K562 (cell line): ENCODE results near the gene ADD3. TPM values are rescaled to one million over a fixed set of nuclear protein-coding genes. Genes with fewer than 3 reads are reported as not detected.

ENCODE experiments used
- ATAC-seq: fragments of 200-7000 bp; cut with Tn5 transposase; 3 replicates; pipeline ENCODE4 v1.9.1; 2020; ENCODE audit warnings: moderate library complexity
- BruUV-seq: library from RNA; stranded (reverse); fragments of 400-500 nt; replicated peaks from 2 replicates; lab custom pipeline; 2021; lab: Mats Ljungman, UMichigan
- CTCF ChIA-PET: fragments of 300-600 bp; formaldehyde crosslinking; extraction: SDS; loops from one replicate; lab custom pipeline; 2021; ENCODE audit warnings: low intra/inter-chr PET ratio; lab: Yijun Ruan, JAX
- POLR2A ChIA-PET: fragments of 300-600, 350-650 bp; sonication (Branson Sonifier 250); formaldehyde crosslinking; extraction: SDS; loops from one replicate; lab custom pipeline; 2021; ENCODE audit warnings: antibody characterized with exemption, inconsistent platforms; lab: Yijun Ruan, JAX
- DNase-seq, 4 experiments: peaks; one replicate each; pipeline versions ENCODE4 v3.0.0 to v3.0.0-alpha.2; 2011 to 2018; ENCODE audit warnings: low spot score in 3 of 4, mixed read lengths in 3 of 4; ENCODE audit errors: extremely low read depth in 1 of 4
- FAIRE-seq: peaks from 2 replicates; lab custom pipeline; 2011; peaks lifted over from hg19 to GRCh38; lab: Jason Lieb, UNC
- H2AFZ ChIP-seq: 2 replicates; pipeline ENCODE4 v1.6.0; 2011; ENCODE audit warnings: low read depth, low read length, control low read depth, inconsistent platforms
- H3K27ac ChIP-seq: fragments of 200-600 bp; 3 replicates; pipeline ENCODE4 v1.8.0; 2011; ENCODE audit warnings: low read depth, mild to moderate bottlenecking, control low read depth, inconsistent platforms, low read length, moderate library complexity, mixed read lengths; ENCODE audit errors: extremely low read depth
- H3K27me3 ChIP-seq, 2 experiments: fragments of 300-600 bp in 1 of 2; 2 replicates in 1 of 2; 3 replicates in 1 of 2; pipeline versions ENCODE4 v1.6.0 to v1.8.0; 2011; ENCODE audit warnings: inconsistent platforms in 2 of 2, low read length in 2 of 2, mild to moderate bottlenecking in 1 of 2, mixed read lengths in 1 of 2, moderate library complexity in 1 of 2; ENCODE audit not compliant: control insufficient read depth in 2 of 2, insufficient read depth in 2 of 2
- H3K36me3 ChIP-seq: fragments of 300-600 bp; 3 replicates; pipeline ENCODE4 v1.8.0; 2011; ENCODE audit warnings: mild to moderate bottlenecking, low read length, inconsistent platforms; ENCODE audit not compliant: control insufficient read depth, insufficient read depth
- H3K4me1 ChIP-seq, 2 experiments: fragments of 200-600 bp in 1 of 2; replicated peaks in 1 of 2; 2 replicates in 1 of 2; 3 replicates in 1 of 2; pipeline versions ENCODE4 v1.5.1 to v1.8.0; 2011; ENCODE audit warnings: inconsistent platforms in 2 of 2, low read length in 2 of 2, mild to moderate bottlenecking in 1 of 2, mixed read lengths in 1 of 2, moderate library complexity in 1 of 2; ENCODE audit not compliant: control insufficient read depth in 2 of 2, insufficient read depth in 2 of 2
- H3K4me2 ChIP-seq: 2 replicates; pipeline ENCODE4 v1.6.1; 2011; ENCODE audit warnings: low read length, control low read depth, inconsistent platforms, mixed read lengths; ENCODE audit not compliant: insufficient read depth
- H3K4me3 ChIP-seq: fragments of 200-600 bp; sonication (generic), shearing (Covaris generic); 2 replicates; pipeline ENCODE4 v1.5.1; 2016; ENCODE audit warnings: control low read depth, inconsistent platforms
- H3K79me2 ChIP-seq: fragments of 200-600 bp; 3 replicates; pipeline ENCODE4 v1.8.0; 2011; ENCODE audit warnings: low read length, inconsistent platforms; ENCODE audit not compliant: control insufficient read depth, insufficient read depth
- H3K9ac ChIP-seq, 2 experiments: 2 replicates each; pipeline versions ENCODE4 v1.6.0 to v1.6.1; 2011; ENCODE audit warnings: low read depth in 2 of 2, low read length in 2 of 2, control low read depth in 1 of 2, inconsistent platforms in 1 of 2, mild to moderate bottlenecking in 1 of 2, mixed read lengths in 1 of 2; ENCODE audit not compliant: insufficient read depth in 1 of 2
- H3K9me1 ChIP-seq: one replicate; pipeline ENCODE4 v1.6.0; 2011; ENCODE audit warnings: inconsistent platforms, mild to moderate bottlenecking, low read length, moderate library complexity; ENCODE audit not compliant: control insufficient read depth, insufficient read depth
- H3K9me3 ChIP-seq: replicated peaks from 2 replicates; pipeline ENCODE4 v1.5.1; 2011; ENCODE audit warnings: low read depth, low read length, inconsistent platforms; ENCODE audit not compliant: control insufficient read depth, insufficient read depth
- H4K20me1 ChIP-seq: replicated peaks from 2 replicates; pipeline ENCODE4 v1.6.1; 2011; ENCODE audit warnings: low read length, inconsistent platforms, mixed read lengths; ENCODE audit not compliant: control insufficient read depth, insufficient read depth
- HDAC6 ChIP-seq: IDR thresholded peaks from 2 replicates; pipeline ENCODE4 v1.6.1; 2012; ENCODE audit warnings: low read depth, mild to moderate bottlenecking, control low read depth, inconsistent platforms, low read length, moderate library complexity
- TCF7L2 ChIP-seq: fragments of 150-350 bp; IDR thresholded peaks from 2 replicates; pipeline ENCODE4 v1.6.1; 2016; ENCODE audit warnings: low read depth, mild to moderate bottlenecking, low read length, moderate library complexity
- ZNF143 ChIP-seq: sonication (generic); formaldehyde crosslinking; IDR thresholded peaks from 2 replicates; pipeline ENCODE4 v1.9.0; 2022; ENCODE audit warnings: mild to moderate bottlenecking, missing genetic modification reagents
- ZNF175 ChIP-seq: fragments of 200-800 bp; sonication (Bioruptor generic); IDR thresholded peaks from 2 replicates; pipeline ENCODE4 v1.6.1; 2016; ENCODE audit warnings: low read depth, mild to moderate bottlenecking, missing genetic modification characterization, missing compliant biosample characterization
- ZNF24 ChIP-seq: fragments of 450-650 bp; IDR thresholded peaks from 2 replicates; pipeline ENCODE4 v1.6.1; 2016
- ZNF586 ChIP-seq: fragments of 450-650 bp; formaldehyde crosslinking; conservative IDR thresholded peaks from 2 replicates; pipeline ENCODE4 v1.4.0; 2020; ENCODE audit warnings: mild to moderate bottlenecking, moderate library complexity
- WGBS: fragments of 100-300 bp; shearing (Covaris generic); methylation state at CpG from one replicate; pipeline ENCODE4 v1.1.6; 2016; ENCODE audit warnings: low coverage, mixed read lengths; ENCODE audit not compliant: insufficient coverage; ENCODE audit errors: missing lambda C conversion rate; 5-methylcytosine and 5-hydroxymethylcytosine counted together
- in situ Hi-C: fragments of 300-500 bp; cut with MboI; formaldehyde crosslinking; loops from 4 replicates; pipeline ENCODE4 v1.15.0; 2018; ENCODE audit warnings: inconsistent platforms, mixed read lengths
- intact Hi-C: fragments of 100-400 bp; cut with micrococcal nuclease; formaldehyde crosslinking; loops from 2 replicates; pipeline ENCODE4 v1.14.2; 2022
- polyA plus RNA-seq, 8 experiments: library from polyadenylated mRNA; depleted of rRNA in 4 of 8; stranded (reverse) in 5 of 8; unstranded in 3 of 8; fragments of >200 nt; fragmentation: Nextera tagmentation in 2 of 8; fragmentation: Illumina TruSeq in 1 of 8; extraction: Ambion mirVana in 2 of 8; extraction: Trizol in 1 of 8; gene quantifications; 2 replicates each; pipeline versions ENCODE4 v1.2.1 to v1.2.3, GENCODE V29; 2011 to 2014; ENCODE audit warnings: inconsistent platforms in 1 of 8, missing spikeins in 1 of 8
- total RNA-seq, 7 experiments: library from RNA; depleted of rRNA in 6 of 7; stranded (reverse); fragments of >200 nt in 6 of 7; fragmentation: Illumina TruSeq in 2 of 7; extraction: Trizol in 2 of 7; gene quantifications; 2 replicates each; pipeline versions ENCODE4 v1.2.1 to v1.2.3, GENCODE V29; 2011 to 2021; ENCODE audit warnings: low replicate concordance in 1 of 7
- TF ChIP-seq, protein P1 (sequence below): sonication (generic); formaldehyde crosslinking; IDR thresholded peaks from 2 replicates; pipeline ENCODE4 v1.8.0; 2022; ENCODE audit warnings: mild to moderate bottlenecking, missing genetic modification reagents, borderline replicate concordance
- TF ChIP-seq, protein P2 (sequence below): IDR thresholded peaks from 2 replicates; pipeline ENCODE4 v1.6.1; 2012; ENCODE audit warnings: low read depth, low read length, improper control_type of control experiment, borderline replicate concordance

The ADD3 gene
- total and polyA plus RNA-seq, 9 of the 15 experiments (the other 6 are each of a cell fraction or from before 2014, with no cell fraction given), result 13.2 to 125 (median 31.7) TPM

DNA sequence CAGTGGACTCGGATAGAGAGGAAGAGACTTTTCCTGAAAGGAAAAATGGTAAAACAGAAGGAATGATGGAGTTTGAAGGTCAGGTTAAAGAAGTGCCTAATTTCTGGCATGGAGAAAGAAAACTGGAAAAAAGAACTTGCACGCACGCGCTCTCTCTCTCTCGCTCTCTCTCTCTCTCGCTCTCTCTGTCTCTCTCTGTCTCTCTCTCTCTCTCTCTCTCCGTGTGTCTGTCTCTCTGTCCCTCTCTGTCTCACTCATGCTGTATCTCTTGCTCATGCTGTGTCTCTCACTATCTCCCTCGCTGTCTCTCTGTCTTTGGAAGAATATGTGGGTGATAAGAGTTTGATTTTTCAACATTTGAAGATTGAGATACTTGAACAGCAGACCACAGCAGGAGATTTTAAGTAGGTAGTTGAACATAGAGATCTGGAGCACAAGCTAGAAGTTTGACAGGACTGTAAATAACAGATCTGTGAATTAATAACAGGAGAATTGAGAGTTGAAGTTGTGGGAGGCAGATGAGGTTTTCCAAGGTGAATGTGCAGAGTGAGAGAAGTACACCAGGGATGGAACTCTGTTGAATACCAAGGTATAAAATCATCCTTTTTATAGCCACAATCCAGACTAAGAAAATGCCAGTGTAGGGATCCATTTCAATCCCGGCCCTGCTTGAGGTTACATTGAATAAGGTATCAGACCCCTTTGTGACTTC is 33.1 kb downstream of the ADD3 start:
- H3K9me3 ChIP-seq, result no peaks in the 10 kb centered on the region
- no peaks in the 10 kb centered on the region for H3K9me1 ChIP-seq
- no peaks in the 10 kb centered on the region for H3K4me1 ChIP-seq
- no peak overlapping the region for H3K27ac ChIP-seq
- 0 out of 4 replicates have a peak overlapping the region, but pooled peaks of 1 of the 2 experiments have one; percentile 8 for H3K9ac ChIP-seq
- no TSS peak for BruUV-seq
- intact Hi-C loops, result no loop called here
- POLR2A ChIA-PET, result no interaction called here
- no peak for TF ChIP-seq ZNF24
- no peak for TF ChIP-seq TCF7L2
- TF ChIP-seq HDAC6, result no peak
- TF ChIP-seq, protein P1, sequence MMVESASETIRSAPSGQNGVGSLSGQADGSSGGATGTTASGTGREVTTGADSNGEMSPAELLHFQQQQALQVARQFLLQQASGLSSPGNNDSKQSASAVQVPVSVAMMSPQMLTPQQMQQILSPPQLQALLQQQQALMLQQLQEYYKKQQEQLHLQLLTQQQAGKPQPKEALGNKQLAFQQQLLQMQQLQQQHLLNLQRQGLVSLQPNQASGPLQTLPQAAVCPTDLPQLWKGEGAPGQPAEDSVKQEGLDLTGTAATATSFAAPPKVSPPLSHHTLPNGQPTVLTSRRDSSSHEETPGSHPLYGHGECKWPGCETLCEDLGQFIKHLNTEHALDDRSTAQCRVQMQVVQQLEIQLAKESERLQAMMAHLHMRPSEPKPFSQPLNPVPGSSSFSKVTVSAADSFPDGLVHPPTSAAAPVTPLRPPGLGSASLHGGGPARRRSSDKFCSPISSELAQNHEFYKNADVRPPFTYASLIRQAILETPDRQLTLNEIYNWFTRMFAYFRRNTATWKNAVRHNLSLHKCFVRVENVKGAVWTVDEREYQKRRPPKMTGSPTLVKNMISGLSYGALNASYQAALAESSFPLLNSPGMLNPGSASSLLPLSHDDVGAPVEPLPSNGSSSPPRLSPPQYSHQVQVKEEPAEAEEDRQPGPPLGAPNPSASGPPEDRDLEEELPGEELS (CRISPR knock-in tag), result no peak
- TF ChIP-seq ZNF175 (CRISPR knock-in tag), result no peak
- TF ChIP-seq ZNF586 (CRISPR knock-in tag), result no peak
- no peak for TF ChIP-seq ZNF143 (CRISPR knock-in tag)
- TF ChIP-seq, protein P2, sequence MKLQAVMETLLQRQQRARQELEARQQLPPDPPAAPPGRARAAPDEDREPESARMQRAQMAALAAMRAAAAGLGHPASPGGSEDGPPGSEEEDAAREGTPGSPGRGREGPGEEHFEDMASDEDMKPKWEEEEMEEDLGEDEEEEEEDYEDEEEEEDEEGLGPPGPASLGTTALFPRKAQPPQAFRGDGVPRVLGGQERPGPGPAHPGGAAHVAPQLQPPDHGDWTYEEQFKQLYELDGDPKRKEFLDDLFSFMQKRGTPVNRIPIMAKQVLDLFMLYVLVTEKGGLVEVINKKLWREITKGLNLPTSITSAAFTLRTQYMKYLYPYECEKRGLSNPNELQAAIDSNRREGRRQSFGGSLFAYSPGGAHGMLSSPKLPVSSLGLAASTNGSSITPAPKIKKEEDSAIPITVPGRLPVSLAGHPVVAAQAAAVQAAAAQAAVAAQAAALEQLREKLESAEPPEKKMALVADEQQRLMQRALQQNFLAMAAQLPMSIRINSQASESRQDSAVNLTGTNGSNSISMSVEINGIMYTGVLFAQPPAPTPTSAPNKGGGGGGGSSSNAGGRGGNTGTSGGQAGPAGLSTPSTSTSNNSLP, result no peak
- no peak overlapping the region for H3K4me3 ChIP-seq
- no peak overlapping the region for H3K4me2 ChIP-seq
- FAIRE-seq (no peak), DNase-seq (no peak), ATAC-seq (no peak)
- CTCF ChIA-PET, result no interaction called here
- in situ Hi-C loops, result no loop called here
- H3K79me2 ChIP-seq, result peaks cover 33% of the 10 kb centered on the region; the same call in 2 of the 3 replicates
- no peaks in the 10 kb centered on the region for H3K27me3 ChIP-seq
- no peak overlapping the region for H2AFZ ChIP-seq
- WGBS, result 64% methylated on average over 3 of the region's 9 CpGs
- H4K20me1 ChIP-seq, result no peaks in the 10 kb centered on the region
- H3K36me3 ChIP-seq, result no peaks in the 10 kb centered on the region
